ENCODE results near the gene SLC17A6.

The SLC17A6 gene

DNA sequence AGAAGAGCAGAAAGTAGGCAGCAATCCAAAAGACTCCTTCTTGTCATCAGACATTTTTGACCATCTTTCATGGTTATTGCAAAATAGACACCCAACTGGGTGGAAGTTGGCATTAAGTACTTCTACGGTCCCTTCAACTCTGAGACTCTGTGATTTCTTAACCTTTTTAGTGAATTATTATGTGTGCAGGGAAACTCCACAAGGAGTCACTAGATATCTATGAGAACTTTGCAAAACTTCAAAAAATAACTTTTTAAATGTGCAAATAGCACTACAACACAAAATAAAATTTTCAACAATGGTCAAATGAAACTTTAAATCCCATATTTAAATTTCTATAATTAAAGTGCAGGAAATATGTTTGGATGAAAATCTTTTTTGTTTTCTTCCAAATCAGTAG lies 88.7 kb downstream of the SLC17A6 start:
- H3K18ac ChIP-seq (ENCODE audit: low read length) = no peak overlapping the region
- no CpG with 5 or more reads among the region's 1 CpG for WGBS, 2 donors (ENCODE audit: extremely low coverage in 2 of 2, insufficient read length in 2 of 2, insufficient replicate concordance in 1 of 2)
- peaks cover 3 to 10% of the 10 kb centered on the region in 2 donors for H3K4me1 ChIP-seq (ENCODE audit: control insufficient read depth in 2 of 2, insufficient read depth in 1 of 2, low read depth in 1 of 2, low read length in 2 of 2)
- no peak overlapping the region for H2AFZ ChIP-seq (ENCODE audit: low read length)
- no peak overlapping the region for H3K27ac ChIP-seq (replicated peaks; ENCODE audit: low read length)
- H3K9ac ChIP-seq (ENCODE audit: low read depth, low read length, poor library complexity) = no peak overlapping the region
- no peak for DNase-seq (ENCODE audit: low spot score)
- no peak overlapping the region for H2AK5ac ChIP-seq (ENCODE audit: low read depth, low read length)
- H3K14ac ChIP-seq (ENCODE audit: low read length) = no peak overlapping the region
- no peak overlapping the region for H2BK5ac ChIP-seq (ENCODE audit: low read length)
- H3K9me3 ChIP-seq (replicated peaks in 1 of 2; ENCODE audit: control insufficient read depth in 2 of 2, insufficient read depth in 1 of 2, low read depth in 1 of 2, low read length in 2 of 2) = no peaks in the 10 kb centered on the region
- no peaks in the 10 kb centered on the region for H3K36me3 ChIP-seq (replicated peaks in 1 of 2; ENCODE audit: control insufficient read depth in 2 of 2, insufficient read depth in 2 of 2, low read length in 2 of 2)
- no peak overlapping the region for H4K91ac ChIP-seq (ENCODE audit: low read depth, low read length, poor library complexity)
- no peak overlapping the region for H4K8ac ChIP-seq (ENCODE audit: low read depth, low read length)
- H2BK120ac ChIP-seq (ENCODE audit: low read depth, low read length) = no peak overlapping the region
- no peak overlapping the region for H3K23ac ChIP-seq (ENCODE audit: low read depth, low read length, poor library complexity)
- no peak overlapping the region for H3K4me3 ChIP-seq (ENCODE audit: low read length in 2 of 2)
- no peak overlapping the region for H3K4ac ChIP-seq (ENCODE audit: low read length)
- no peaks in the 10 kb centered on the region for H3K27me3 ChIP-seq (ENCODE audit: control insufficient read depth in 3 of 3, insufficient read depth in 3 of 3, low read depth in 1 of 3, low read length in 3 of 3)
- no peak overlapping the region for H2BK12ac ChIP-seq (ENCODE audit: low read length)
- no peak overlapping the region for H3K4me2 ChIP-seq (ENCODE audit: insufficient read depth, low read length, poor library complexity, severe bottlenecking)
- H2BK15ac ChIP-seq (ENCODE audit: low read length) = no peak overlapping the region
- no peaks in the 10 kb centered on the region for H3K79me1 ChIP-seq (ENCODE audit: low read depth, low read length)

Data from neuronal stem cell (in vitro differentiated cells).